KBM-7 (cell line): ENCODE results near the gene SENP1.
"Not testable (repeated sequence)": the region's sequence is repeated elsewhere in the genome, so short reads cannot be mapped to it uniquely, and the experiment has no call there.

Experiments used
- DNase-seq: peaks from one replicate; pipeline ENCODE4 v3.0.0-alpha.2; 2015
- in situ Hi-C: fragments of 300-500 bp; cut with MboI; formaldehyde crosslinking; loops from 2 replicates; pipeline ENCODE4 v1.14.3; 2020; ENCODE audit warnings: low sequenced_read_pairs, low pct_unique_long_range_greater_than_20kb, mixed read lengths

SENP1 gene

GRCh38 chr12:48105867-48106680, at the start of gene SENP1:
TSS of gene SENP1 (minus strand) at chr12:48106079. CDS start at chr12:48101472, 4,607 bp downstream.
- in situ Hi-C loops, result no loop called here
- DNase-seq, result peak; percentile 92

- in situ Hi-C loops, result no loop called here
- no peak for DNase-seq
Observed at GRCh38 chr12:48151103-48151771, 45.4 kb upstream of the SENP1 start.

DNA sequence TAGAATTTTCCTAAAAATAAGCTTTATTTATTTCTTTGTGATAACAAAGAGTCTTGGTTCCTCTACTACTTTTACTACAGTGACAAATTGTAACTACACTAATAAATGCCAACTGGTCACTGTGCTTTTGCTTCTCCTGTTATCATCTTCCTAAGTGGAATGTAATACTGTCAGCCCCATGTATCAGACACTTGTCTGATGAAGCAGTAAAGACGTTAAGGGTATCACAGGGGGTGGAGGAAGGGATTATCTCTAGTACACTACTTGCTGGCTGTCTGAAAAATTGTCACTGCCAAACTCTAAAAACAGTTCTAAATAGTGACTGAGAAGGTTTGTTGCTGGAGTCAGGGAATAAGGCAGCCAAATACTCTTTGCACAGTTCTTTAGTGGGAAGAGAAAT, 40.1 kb upstream of the SENP1 start:
- no peak for DNase-seq
- in situ Hi-C loops, result no loop called here

GRCh38 chr12:48143898-48144297, 38.0 kb upstream of the SENP1 start:
- in situ Hi-C loops, result no loop called here
- DNase-seq, result no peak

GRCh38 chr12:48142818-48143674, 37.2 kb upstream of the SENP1 start:
- DNase-seq, result no peak
- in situ Hi-C loops, result no loop called here

GRCh38 chr12:48135027-48135426, 29.1 kb upstream of the SENP1 start:
- DNase-seq, result no peak
- in situ Hi-C loops, result no loop called here

GRCh38 chr12:48132826-48133225, 26.9 kb upstream of the SENP1 start:
- no peak for DNase-seq
- in situ Hi-C loops, result no loop called here

DNA sequence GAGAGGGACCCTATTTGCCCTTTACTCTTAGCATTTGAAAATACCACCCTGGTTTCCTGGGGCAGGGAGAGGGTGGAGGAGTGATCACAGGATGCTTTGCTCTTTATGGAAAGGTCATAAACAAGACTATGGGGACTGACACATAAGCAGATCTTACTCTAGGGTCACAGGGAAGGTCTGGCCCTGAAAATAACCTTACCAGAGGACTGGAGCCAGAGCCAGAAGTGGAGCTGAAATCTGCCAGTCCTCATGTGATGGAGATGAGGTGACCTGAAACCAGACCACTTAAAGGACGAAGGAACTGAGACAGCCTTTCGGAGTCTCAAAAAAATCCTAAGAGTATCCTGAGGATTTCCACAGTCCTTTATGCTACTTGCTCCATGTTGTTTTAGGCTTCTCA, 25.6 kb upstream of the SENP1 start:
- no peak for DNase-seq
- in situ Hi-C loops, result no loop called here

DNA sequence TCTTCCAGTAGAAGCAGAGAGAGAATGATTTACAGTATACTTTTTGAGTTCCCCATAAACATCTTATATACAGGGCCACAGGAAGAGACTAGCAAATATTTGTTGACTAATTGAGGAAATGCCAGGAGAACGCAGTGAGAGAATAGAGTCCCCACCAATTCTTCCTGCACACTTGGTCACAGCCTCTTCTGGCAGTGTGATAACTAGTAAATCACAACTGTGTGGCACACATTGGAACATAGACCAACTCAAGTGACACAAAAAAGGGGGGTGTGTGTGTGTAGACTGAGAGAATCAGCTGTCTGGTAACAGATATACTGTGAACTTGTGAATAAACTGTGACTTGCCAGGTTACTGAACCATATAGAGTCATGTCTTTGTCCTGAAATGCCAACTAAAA, 23.5 kb upstream of the SENP1 start:
- in situ Hi-C loops, result no loop called here

GRCh38 chr12:48128800-48129199, 22.9 kb upstream of the SENP1 start:
- in situ Hi-C loops, result no loop called here
- DNase-seq, result no peak

More for the DNA sequence above, 23.5 kb upstream of the SENP1 start:
- DNase-seq, result no peak

- no peak for DNase-seq
Observed at GRCh38 chr12:48126953-48127630, 21.2 kb upstream of the SENP1 start.

DNA sequence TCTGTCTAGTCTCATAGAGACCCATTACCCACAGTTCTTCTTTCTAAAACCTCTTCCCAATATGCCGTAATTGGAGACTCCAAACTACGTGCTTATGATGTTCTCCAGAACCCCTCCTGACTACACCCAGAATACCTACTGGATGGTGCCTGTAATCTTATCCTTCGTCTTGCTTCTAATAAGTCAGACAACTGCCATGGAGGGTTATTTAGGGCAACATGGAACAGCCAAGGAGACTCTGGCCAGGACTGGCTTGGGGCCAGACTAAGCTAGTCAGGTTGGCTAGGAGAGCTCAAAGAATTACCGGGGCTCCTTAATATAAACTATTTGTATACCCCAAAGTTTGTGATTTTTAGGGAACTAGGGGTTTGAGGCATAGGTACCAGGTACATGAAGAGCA, 20.1 kb upstream of the SENP1 start:
- DNase-seq, result no peak
- in situ Hi-C loops, result no loop called here

More at GRCh38 chr12:48126953-48127630, 21.2 kb upstream of the SENP1 start:
- in situ Hi-C loops, result no loop called here

GRCh38 chr12:48125542-48125941, 19.7 kb upstream of the SENP1 start:
- in situ Hi-C loops, result not testable (repeated sequence)

DNA sequence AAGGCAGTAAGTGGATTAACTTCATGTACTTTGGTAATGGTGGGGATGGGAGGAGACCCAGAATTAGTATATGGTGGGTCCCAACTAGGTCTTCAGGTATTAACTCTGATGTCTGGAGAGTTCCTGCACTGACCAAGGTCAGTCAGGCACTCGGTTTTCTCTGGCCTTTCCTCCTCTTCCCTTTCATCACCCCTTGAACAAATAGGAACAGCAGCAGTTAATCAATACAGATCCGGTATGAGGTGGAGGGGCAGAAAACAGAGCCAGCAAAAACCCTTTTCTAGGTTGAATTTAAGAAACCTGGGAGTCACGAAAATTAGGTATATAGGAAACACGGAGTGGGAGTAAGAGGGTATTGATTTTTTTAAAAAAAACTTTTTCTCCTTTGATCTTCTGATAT, 17.3 kb upstream of the SENP1 start:
- DNase-seq, result no peak
- in situ Hi-C loops, result no loop called here

More at GRCh38 chr12:48125542-48125941, 19.7 kb upstream of the SENP1 start:
- DNase-seq, result not testable (repeated sequence)

GRCh38 chr12:48122065-48122834, 16.4 kb upstream of the SENP1 start:
- no peak for DNase-seq
- in situ Hi-C loops, result no loop called here

DNA sequence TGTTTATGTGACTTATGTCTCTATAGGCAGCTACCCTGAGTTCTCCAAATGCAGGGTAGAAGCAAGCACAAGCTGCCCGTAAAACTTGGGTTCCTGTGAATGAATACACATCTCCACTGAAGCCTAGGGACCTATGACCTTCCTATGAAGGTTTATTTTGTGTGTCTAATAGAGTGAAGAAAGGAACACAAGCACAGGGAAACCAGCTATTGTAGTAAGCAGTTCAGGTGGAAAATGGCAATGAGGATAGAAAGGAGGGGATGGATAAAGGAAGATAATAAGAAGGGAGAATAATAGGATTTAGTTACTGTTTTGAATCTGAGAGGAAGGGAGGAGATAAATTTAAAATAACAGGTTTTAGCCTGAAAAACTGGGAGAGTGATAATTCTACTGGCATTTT, 15.6 kb upstream of the SENP1 start:
- in situ Hi-C loops, result no loop called here
- no peak for DNase-seq

GRCh38 chr12:48119834-48120195, 13.9 kb upstream of the SENP1 start:
- in situ Hi-C loops, result no loop called here
- DNase-seq, result no peak

- peak; percentile 58 for DNase-seq
- in situ Hi-C loops, result no loop called here
Observed at GRCh38 chr12:48119078-48119833, 13.4 kb upstream of the SENP1 start, which contains the start of gene PFKM. TSS of gene PFKM (plus strand) at chr12:48119364. CDS start at chr12:48122775, 3,411 bp downstream.
